Myocyte (in vitro differentiated cells): ENCODE results near the gene TSC22D1. TPM values are rescaled to one million over a fixed set of nuclear protein-coding genes. Genes with fewer than 3 reads are reported as not detected.
"Not testable (repeated sequence)": the region's sequence is repeated elsewhere in the genome, so short reads cannot be mapped to it uniquely, and the experiment has no call there.

Source experiments
- DNase-seq: peaks from one replicate; pipeline ENCODE4 v3.0.0-alpha.2; 2012; ENCODE audit warnings: low read depth
- total RNA-seq: library from RNA; depleted of rRNA; stranded (reverse); fragments of >200 nt; gene quantifications from 2 replicates; pipeline ENCODE4 v1.2.3, GENCODE V29; 2014

The TSC22D1 gene
- total RNA-seq, 1 donor from 2014 or later: 67.7 TPM

GRCh38 chr13:44573790-44574465, 2.2 kb downstream of the TSC22D1 start:
- peak; percentile 69 for DNase-seq

- no peak for DNase-seq
These were observed 3.1 kb downstream of the TSC22D1 start for GRCh38 chr13:44573071-44573470.

GRCh38 chr13:44566601-44567000, 9.5 kb downstream of the TSC22D1 start:
- no peak for DNase-seq

GRCh38 chr13:44565881-44566280, 10.2 kb downstream of the TSC22D1 start:
- no peak for DNase-seq

- DNase-seq: no peak
These were observed 11.2 kb downstream of the TSC22D1 start for GRCh38 chr13:44564936-44565335.

GRCh38 chr13:44562853-44563252, 13.3 kb downstream of the TSC22D1 start:
- not testable (repeated sequence) for DNase-seq

- no peak for DNase-seq
These were observed 14.8 kb downstream of the TSC22D1 start for GRCh38 chr13:44561351-44561750.

GRCh38 chr13:44557986-44558385, 18.1 kb downstream of the TSC22D1 start:
- peak; percentile 69 for DNase-seq

- DNase-seq: no peak
These were observed 20.9 kb downstream of the TSC22D1 start for GRCh38 chr13:44555207-44555606.

GRCh38 chr13:44549476-44549875, 26.7 kb downstream of the TSC22D1 start:
- DNase-seq: no peak

GRCh38 chr13:44546164-44546563, 30.0 kb downstream of the TSC22D1 start:
- no peak for DNase-seq

- no peak for DNase-seq
These were observed 32.8 kb downstream of the TSC22D1 start for GRCh38 chr13:44543369-44543768.

GRCh38 chr13:44542361-44542760, 33.8 kb downstream of the TSC22D1 start:
- no peak for DNase-seq

- no peak for DNase-seq
These were observed 34.5 kb downstream of the TSC22D1 start for GRCh38 chr13:44541601-44542000.

- no peak for DNase-seq
These were observed 35.2 kb downstream of the TSC22D1 start for GRCh38 chr13:44540761-44541434.

- no peak for DNase-seq
These were observed 38.9 kb downstream of the TSC22D1 start for GRCh38 chr13:44537248-44537647.

- peak; percentile 30 for DNase-seq
These were observed 52.7 kb downstream of the TSC22D1 start for GRCh38 chr13:44523146-44524015.

- DNase-seq: no peak
These were observed 56.5 kb downstream of the TSC22D1 start for GRCh38 chr13:44519642-44520041.

- DNase-seq: peak; percentile 29
These were observed 59.4 kb downstream of the TSC22D1 start for GRCh38 chr13:44516771-44517170.

- DNase-seq: no peak
These were observed 61.9 kb downstream of the TSC22D1 start for GRCh38 chr13:44514278-44514677.

GRCh38 chr13:44509853-44510252, 66.3 kb downstream of the TSC22D1 start:
- DNase-seq: not testable (repeated sequence)

- no peak for DNase-seq
These were observed 67.5 kb downstream of the TSC22D1 start for GRCh38 chr13:44508562-44509077.
